H1 (cell line): ENCODE data around the gene DRC1. TPM values are rescaled to one million over a fixed set of nuclear protein-coding genes. Genes with fewer than 3 reads are reported as not detected.
A peak's percentile ranks its signal among the peaks of the same experiment; 100 is the strongest.

Experiments
- polyA plus RNA-seq, 7 experiments: library from polyadenylated mRNA; depleted of rRNA in 3 of 7; stranded (reverse) in 5 of 7; unstranded in 2 of 7; fragments of >200 nt in 5 of 7; fragments of 200-250 nt in 2 of 7; gene quantifications; 1 replicate in 5 of 7; 2 replicates in 1 of 7; 4 replicates in 1 of 7; pipeline versions ENCODE4 v1.2.1 to v1.2.3, GENCODE V29; 2011 to 2013; ENCODE audit warnings: missing spikeins in 2 of 7, mixed read lengths in 2 of 7
- total RNA-seq: library from RNA; stranded (reverse); fragmentation: NEBNext Ultra II Directional; extraction: Animal tissue kit (Norgen Biotek cat#: 25700); gene quantifications from 2 replicates; pipeline ENCODE4 v1.2.1, GENCODE V29; 2021
- TF ChIP-seq, protein P1 (sequence below): IDR thresholded peaks from 2 replicates; pipeline ENCODE4 v1.6.1; 2011; ENCODE audit warnings: low read length, improper control_type of control experiment

Gene DRC1
- total and polyA plus RNA-seq, 2 of the 8 experiments (the other 6 are each of a cell fraction or from before 2014, with no cell fraction given) = 0.08 TPM; not detected in 1

DNA sequence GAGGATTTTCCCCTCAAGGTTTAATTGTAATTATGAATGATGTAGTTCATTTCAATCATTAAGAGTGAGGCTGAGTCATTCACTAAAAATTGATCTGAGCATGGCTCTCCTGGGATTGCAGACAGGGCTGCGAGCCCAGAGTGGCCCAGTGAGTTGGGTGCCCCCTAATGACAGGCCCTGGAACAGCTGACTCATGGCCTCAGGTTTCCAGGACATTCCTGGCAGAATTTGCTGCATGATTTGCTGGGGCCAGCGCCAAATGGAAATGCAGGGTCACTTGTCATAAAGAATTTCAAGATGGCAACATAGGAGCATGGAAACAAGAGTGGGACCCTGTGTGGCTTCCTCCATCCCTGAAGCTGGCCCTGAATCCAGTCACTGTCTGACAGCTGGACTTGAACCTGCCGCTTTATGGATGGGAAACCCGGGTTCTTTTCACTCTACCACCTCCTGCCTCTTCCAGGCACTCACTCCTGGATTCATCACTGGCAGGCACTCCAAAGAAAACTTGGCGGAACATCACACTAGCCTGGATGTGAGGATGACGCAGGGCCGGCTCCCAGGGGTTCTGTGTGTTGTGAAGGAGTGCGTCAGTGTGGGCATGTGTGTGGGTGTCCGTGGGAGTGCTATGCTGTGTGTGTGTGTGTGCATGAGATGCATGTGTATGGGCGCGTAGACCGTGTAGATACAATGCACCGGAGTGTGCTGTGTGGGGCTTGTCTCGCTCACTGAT, 61.0 kb downstream of the DRC1 start (continued):
- TF ChIP-seq, protein P1, sequence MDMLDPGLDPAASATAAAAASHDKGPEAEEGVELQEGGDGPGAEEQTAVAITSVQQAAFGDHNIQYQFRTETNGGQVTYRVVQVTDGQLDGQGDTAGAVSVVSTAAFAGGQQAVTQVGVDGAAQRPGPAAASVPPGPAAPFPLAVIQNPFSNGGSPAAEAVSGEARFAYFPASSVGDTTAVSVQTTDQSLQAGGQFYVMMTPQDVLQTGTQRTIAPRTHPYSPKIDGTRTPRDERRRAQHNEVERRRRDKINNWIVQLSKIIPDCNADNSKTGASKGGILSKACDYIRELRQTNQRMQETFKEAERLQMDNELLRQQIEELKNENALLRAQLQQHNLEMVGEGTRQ = 0 out of 2 replicates have a peak, but pooled peaks have one; percentile 11
- TF ChIP-seq, all 59 proteins: peak for 9
